Measurements from ENCODE around the gene PRSS23.
"Not testable (repeated sequence)": the region's sequence is repeated elsewhere in the genome, so short reads cannot be mapped to it uniquely, and the experiment has no call there.

Gene PRSS23, protein sequence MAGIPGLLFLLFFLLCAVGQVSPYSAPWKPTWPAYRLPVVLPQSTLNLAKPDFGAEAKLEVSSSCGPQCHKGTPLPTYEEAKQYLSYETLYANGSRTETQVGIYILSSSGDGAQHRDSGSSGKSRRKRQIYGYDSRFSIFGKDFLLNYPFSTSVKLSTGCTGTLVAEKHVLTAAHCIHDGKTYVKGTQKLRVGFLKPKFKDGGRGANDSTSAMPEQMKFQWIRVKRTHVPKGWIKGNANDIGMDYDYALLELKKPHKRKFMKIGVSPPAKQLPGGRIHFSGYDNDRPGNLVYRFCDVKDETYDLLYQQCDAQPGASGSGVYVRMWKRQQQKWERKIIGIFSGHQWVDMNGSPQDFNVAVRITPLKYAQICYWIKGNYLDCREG

GRCh38 chr11:86800076-86800959 lies at the start of gene PRSS23:
Gene PRSS23 (plus strand): TSS chr11:86800542. CDS start chr11:86807644, 7,102 bp downstream.
- peak; percentile 33 to 58 for DNase-seq

- no peak for DNase-seq
Observed at GRCh38 chr11:86753459-86753858, 46.9 kb upstream of the PRSS23 start.

- DNase-seq: no peak
Observed at GRCh38 chr11:86755146-86755545, 45.2 kb upstream of the PRSS23 start.

DNA sequence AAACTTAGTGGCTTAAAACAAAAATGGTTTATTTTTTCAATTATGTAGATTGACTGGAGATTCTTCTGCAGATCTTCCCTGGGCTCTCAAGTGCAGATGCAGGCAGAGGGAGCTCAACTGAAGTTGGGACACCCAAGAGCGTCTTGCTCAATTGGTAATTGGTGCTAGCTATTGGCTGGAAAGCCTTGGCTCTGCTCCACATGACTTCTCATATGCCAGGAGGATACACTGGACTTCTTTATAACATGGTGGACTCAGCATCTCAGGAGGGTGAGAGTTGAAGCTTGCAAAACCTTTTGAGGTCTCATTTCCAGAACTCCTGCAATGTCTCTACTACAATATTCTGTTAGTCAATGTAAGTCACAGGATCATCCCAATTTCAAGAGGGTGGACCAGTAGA lies 42.2 kb upstream of the PRSS23 start:
- DNase-seq: no peak

DNA sequence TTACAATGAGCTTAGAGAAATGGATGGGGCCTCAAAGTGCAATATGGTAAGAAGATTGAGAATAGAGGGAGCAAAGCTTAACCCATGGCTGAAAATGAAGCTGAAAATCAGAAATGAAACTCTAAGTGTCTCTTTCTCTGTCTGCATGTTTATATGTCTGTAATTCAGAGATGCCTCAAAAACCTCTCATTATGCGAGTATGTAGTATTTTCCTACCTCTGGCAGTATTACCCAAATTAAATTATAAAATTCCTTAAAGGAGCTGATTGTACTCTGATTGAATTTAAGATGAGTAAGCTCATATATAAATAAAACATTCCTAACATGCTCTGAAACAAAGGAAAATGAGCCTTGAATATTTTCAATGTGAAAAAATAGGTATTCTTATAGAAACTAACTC lies 39.8 kb upstream of the PRSS23 start:
- no peak for DNase-seq

DNA sequence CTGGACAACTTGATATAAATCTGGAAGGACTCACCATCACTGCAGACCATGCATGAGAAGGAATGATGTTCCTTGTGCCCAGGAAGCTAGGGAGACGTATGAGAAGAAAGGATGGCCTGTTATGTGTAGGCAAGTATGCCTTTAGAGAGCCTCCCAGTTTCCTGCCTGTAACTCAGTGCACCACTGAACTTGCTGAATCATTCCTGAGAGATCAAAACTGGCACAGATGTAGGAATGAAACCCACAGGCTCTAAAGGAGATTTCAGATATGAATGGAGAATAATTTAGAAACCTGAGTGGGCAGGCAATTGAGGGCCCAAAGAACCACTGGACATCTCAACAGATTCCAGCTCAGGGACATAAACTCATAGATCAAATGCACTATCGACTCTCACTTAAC lies 38.4 kb upstream of the PRSS23 start:
- no peak for DNase-seq

- no peak for DNase-seq
Observed at GRCh38 chr11:86765203-86765602, 35.1 kb upstream of the PRSS23 start.

GRCh38 chr11:86765878-86766277 lies 34.5 kb upstream of the PRSS23 start:
- DNase-seq: no peak

DNA sequence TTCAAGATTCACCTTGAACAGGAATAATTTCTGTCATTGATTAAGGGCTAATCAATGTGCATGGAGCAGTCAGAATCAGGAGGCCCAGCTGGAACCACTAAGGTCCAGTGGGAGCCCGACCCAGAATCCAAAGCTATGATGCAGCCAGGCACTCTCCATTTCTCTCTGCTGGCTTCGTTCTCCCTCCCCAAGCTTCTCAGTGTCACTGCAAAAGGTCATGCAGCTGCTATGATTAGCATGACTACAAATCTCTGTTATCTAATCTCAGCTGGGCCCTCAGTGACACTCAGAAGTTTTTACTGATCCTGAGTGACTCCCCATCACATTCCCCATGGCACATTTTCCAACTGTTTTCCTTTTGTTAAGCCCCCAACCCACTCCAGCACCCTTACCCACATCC lies 31.1 kb upstream of the PRSS23 start:
- DNase-seq: no peak

- not testable (repeated sequence) for DNase-seq
Observed at GRCh38 chr11:86770473-86771027, 29.8 kb upstream of the PRSS23 start.

DNA sequence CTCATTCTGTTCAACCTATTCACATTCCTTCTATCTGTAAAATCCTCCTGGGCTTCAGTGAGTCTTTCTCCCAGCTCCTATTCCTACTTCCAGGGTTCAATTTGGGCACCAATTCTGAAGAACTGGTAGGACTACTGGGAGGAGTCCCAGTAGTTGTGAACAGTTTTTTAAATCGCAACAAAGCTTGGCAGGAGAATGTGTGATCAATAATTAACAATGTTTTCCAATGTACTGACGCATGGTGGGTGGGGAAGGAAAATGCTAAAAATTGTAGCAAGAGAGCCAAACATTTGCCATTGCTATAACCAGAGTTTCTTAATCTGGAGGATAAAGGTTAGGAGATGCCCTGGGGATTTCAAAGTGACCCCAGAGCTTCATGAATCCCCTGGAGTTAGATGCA lies 27.3 kb upstream of the PRSS23 start:
- DNase-seq: no peak

GRCh38 chr11:86773513-86774252 lies 26.7 kb upstream of the PRSS23 start:
- no peak for DNase-seq

GRCh38 chr11:86774417-86774816 lies 25.9 kb upstream of the PRSS23 start:
- no peak for DNase-seq

GRCh38 chr11:86775361-86775760 lies 25.0 kb upstream of the PRSS23 start:
- DNase-seq: no peak

- no peak for DNase-seq
Observed at GRCh38 chr11:86781546-86781945, 18.8 kb upstream of the PRSS23 start.

- no peak for DNase-seq
Observed at GRCh38 chr11:86782742-86783141, 17.6 kb upstream of the PRSS23 start.

DNA sequence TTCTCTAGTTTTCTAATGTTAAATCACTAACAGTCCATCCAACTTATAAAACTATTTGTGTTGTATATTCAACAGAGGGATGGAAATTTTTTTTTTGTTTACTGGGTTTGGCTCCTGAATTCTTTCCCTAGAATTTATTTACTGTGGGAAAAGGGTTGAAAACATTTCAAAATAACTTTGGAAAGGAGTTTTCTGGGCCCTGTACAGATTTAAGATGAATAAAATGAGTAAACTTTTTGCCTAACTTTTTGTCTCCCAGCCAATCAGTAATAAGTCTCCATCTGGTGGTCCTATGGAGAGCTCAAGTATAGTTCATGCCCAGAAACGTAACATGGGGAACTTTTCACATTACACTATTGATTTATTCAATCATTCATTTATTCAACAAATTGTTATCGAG lies 16.7 kb upstream of the PRSS23 start:
- DNase-seq: no peak

DNA sequence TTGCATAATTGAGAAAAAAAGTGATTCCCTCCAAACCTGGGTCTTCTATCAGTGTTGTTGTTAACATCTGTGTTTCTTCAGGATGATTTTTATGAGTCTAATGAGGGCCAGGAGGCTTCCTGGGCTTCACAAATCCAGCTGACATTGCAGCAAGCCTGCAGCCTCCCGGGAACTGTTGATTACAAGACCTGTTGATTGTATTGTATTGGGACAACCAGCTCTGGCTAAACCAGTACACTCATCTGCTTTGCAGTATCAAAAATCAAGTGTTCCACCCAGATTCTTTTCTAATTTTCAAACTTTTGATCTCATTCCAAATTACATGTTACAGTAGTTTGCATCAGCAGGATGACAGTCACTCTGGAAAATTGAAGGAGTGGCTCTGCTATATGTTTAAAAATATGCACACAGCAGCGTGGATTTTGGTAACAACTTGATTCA lies 16.1 kb upstream of the PRSS23 start:
- no peak for DNase-seq

- no peak for DNase-seq
Observed at GRCh38 chr11:86785576-86785975, 14.8 kb upstream of the PRSS23 start.

DNA sequence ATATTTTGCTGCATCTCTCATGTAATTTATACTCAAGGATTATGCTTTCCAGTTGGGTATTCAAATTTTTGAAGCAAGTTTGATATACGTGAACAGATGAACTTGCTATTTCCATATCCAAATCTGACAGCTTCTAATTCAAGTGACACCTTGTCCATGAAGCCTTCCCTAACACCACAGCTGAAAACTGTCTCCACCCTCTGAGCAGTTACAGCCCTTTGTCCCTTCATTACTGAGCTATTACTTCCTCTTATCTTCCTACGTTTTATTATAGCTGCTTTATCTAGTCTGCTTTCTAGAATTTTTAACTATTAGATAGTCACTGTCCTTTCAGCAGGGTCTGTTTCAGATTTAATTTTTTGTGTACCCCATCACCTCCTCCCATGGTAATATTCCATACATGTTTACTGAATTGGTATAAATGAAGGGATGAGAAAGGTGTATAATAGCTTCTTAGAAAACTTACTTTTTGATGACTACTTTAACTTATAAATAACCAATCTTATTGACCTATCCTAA lies 13.3 kb upstream of the PRSS23 start:
- no peak for DNase-seq

DNA sequence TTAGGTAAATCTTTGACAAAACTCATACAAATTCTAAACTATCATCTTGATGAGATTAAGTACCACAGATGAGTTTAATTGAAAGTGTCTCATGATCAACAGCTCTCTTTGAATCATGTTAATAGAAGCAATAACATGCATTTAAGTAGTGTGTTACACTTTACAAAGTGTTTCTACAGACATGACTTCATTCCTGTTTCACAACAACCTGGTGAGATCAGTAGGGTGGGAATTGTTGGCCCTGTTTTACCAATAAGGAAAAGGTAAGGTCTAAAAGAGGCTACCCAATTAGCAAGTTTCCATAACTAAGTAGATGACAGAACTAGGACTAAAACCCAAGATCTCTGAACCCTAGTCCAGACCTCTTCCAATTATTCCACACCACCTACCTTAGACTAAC lies 12.7 kb upstream of the PRSS23 start:
- no peak for DNase-seq

DNA sequence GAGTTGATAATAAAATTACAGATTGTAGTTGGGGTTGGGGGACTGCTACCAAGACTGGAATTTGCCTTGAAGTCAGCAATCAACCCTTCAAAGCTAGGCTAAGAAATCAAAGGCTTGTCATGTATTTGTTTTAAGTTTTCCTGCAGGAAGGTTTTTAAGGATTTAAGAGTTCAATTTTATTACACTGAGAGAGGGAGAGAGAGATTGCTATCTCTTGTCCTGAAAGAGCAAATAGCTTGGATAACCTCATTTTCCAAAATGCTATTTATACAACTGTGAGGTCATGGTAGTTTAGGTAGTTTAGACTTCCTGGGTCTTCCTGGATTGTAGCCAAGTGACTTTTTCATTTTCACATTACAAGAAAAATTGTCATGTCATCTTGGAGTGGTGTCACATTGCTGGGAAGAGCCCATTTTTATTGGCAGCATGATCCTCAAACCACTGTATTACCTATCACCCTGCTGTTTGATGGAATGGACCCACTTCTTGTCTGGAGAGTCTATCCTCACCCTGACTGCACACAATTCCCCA lies 10.1 kb upstream of the PRSS23 start:
- no peak for DNase-seq
